GM23248 (cell line): ENCODE data around the gene METTL22. TPM values are rescaled to one million over a fixed set of nuclear protein-coding genes. Genes with fewer than 3 reads are reported as not detected.
A peak's percentile ranks its signal among the peaks of the same experiment; 100 is the strongest.

Experiments used
- DNase-seq: peaks from one replicate; pipeline ENCODE4 v3.0.0-alpha.2; 2015
- H2AFZ ChIP-seq: fragments of 200-600 bp; sonication (generic); 2 replicates; pipeline ENCODE4 v1.6.1; 2016; ENCODE audit warnings: antibody characterized with exemption
- H3F3A ChIP-seq: fragments of 200-600 bp; sonication (generic); 2 replicates; pipeline ENCODE4 v1.6.1; 2016; ENCODE audit warnings: mild to moderate bottlenecking, antibody characterized with exemption, mixed run types; ENCODE audit not compliant: insufficient read depth
- H3K27ac ChIP-seq: fragments of 200-600 bp; sonication (generic); 2 replicates; pipeline ENCODE4 v1.5.1; 2016; ENCODE audit warnings: mild to moderate bottlenecking
- H3K27me3 ChIP-seq: fragments of 200-600 bp; sonication (generic); replicated peaks from 2 replicates; pipeline ENCODE4 v1.6.1; 2016; ENCODE audit warnings: mild to moderate bottlenecking; ENCODE audit not compliant: insufficient read depth
- H3K36me3 ChIP-seq: fragments of 200-600 bp; sonication (generic); 2 replicates; pipeline ENCODE4 v1.6.1; 2016; ENCODE audit warnings: low read depth, mild to moderate bottlenecking
- H3K4me1 ChIP-seq: fragments of 200-600 bp; sonication (generic); 2 replicates; pipeline ENCODE4 v1.6.1; 2016; ENCODE audit warnings: mild to moderate bottlenecking; ENCODE audit not compliant: insufficient read depth
- H3K4me2 ChIP-seq: fragments of 200-600 bp; sonication (generic); one replicate; pipeline ENCODE4 v1.6.1; 2016; ENCODE audit warnings: mild to moderate bottlenecking; ENCODE audit not compliant: unreplicated experiment
- H3K4me3 ChIP-seq: fragments of 200-600 bp; sonication (generic); 2 replicates; pipeline ENCODE4 v1.5.1; 2016; ENCODE audit warnings: mild to moderate bottlenecking
- H3K79me2 ChIP-seq: fragments of 200-600 bp; sonication (generic); 2 replicates; pipeline ENCODE4 v1.6.1; 2016; ENCODE audit warnings: mild to moderate bottlenecking; ENCODE audit not compliant: insufficient read depth
- H3K9ac ChIP-seq: fragments of 200-600 bp; sonication (generic); 2 replicates; pipeline ENCODE4 v1.6.1; 2016; ENCODE audit warnings: mild to moderate bottlenecking
- H3K9me2 ChIP-seq: fragments of 200-600 bp; sonication (generic); 2 replicates; pipeline ENCODE4 v1.6.1; 2016; ENCODE audit warnings: mixed run types, mild to moderate bottlenecking, moderate library complexity; ENCODE audit not compliant: insufficient read depth
- H3K9me3 ChIP-seq: fragments of 200-600 bp; sonication (generic); one replicate; pipeline ENCODE4 v1.6.1; 2017; ENCODE audit warnings: low read depth
- H4K20me1 ChIP-seq: fragments of 200-600 bp; sonication (generic); 2 replicates; pipeline ENCODE4 v1.6.0; 2016; ENCODE audit not compliant: insufficient read depth
- EZH2 ChIP-seq: fragments of 200-600 bp; sonication (generic); IDR thresholded peaks from 2 replicates; pipeline ENCODE4 v1.6.1; 2018; ENCODE audit warnings: antibody characterized with exemption, mild to moderate bottlenecking; ENCODE audit not compliant: insufficient read depth, poor library complexity, severe bottlenecking
- EZH2phosphoT487 ChIP-seq: fragments of 200-600 bp; sonication (generic); IDR thresholded peaks from 2 replicates; pipeline ENCODE4 v1.6.1; 2018; ENCODE audit warnings: antibody characterized with exemption, moderate library complexity, mild to moderate bottlenecking, low read depth; ENCODE audit not compliant: insufficient read depth
- WGBS, 2 experiments: methylation state at CpG; one replicate each; pipeline ENCODE4 v1.1.6; 2015 to 2017; ENCODE audit warnings: low lambda C conversion rate in 2 of 2, low coverage in 1 of 2; ENCODE audit errors: missing lambda C conversion rate in 2 of 2; 5-methylcytosine and 5-hydroxymethylcytosine counted together
- in situ Hi-C: fragments of 300-500 bp; cut with MboI; formaldehyde crosslinking; loops from 2 replicates; pipeline ENCODE4 v1.15.0; 2020
- polyA plus RNA-seq: library from polyadenylated mRNA; unstranded; fragments of >200 nt; fragmentation: Nextera tagmentation; extraction: Ambion mirVana; gene quantifications from 2 replicates; pipeline ENCODE4 v1.2.1, GENCODE V29; 2016
- total RNA-seq: library from RNA; depleted of rRNA; stranded (reverse); fragments of >200 nt; shearing (Covaris generic); gene quantifications from 2 replicates; pipeline ENCODE4 v1.2.3, GENCODE V29; 2014

The METTL22 gene
- total and polyA plus RNA-seq, 2 experiments from 2014 or later: 36.9 to 46.1 TPM

DNA sequence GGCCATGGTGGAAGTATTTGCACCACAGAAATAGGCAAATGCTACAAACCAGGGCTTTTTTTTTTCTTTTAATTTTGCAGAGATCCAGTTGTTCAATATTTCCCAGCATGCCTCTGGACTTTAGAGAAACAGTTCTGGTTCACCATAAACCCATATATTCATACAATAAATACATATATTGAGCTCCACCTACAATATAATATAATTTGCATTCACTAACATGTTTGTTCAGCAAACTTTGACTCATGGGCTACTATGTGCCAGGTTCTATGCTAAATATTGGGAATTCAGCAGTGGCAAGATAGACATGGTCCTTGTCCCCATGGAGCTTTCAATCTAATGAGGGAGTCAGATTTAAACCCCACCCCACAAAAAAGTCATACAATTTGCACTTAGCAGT is 34.4 kb upstream of the METTL22 start:
- H3K4me2 ChIP-seq: no peak overlapping the region
- no peaks in the 10 kb centered on the region for H3K9me2 ChIP-seq
- in situ Hi-C loops: no loop called here
- no peaks in the 10 kb centered on the region for H4K20me1 ChIP-seq
- H3K4me1 ChIP-seq: no peaks in the 10 kb centered on the region
- H3K9ac ChIP-seq: no peak overlapping the region
- H3K36me3 ChIP-seq: no peaks in the 10 kb centered on the region
- H2AFZ ChIP-seq: no peak overlapping the region
- H3K27ac ChIP-seq: no peak overlapping the region
- H3F3A ChIP-seq: no peaks in the 10 kb centered on the region
- H3K79me2 ChIP-seq: no peaks in the 10 kb centered on the region
- no peaks in the 10 kb centered on the region for H3K9me3 ChIP-seq
- TF ChIP-seq EZH2 (no peak), EZH2phosphoT487 (no peak)
- no peak for DNase-seq
- peaks cover 40% of the 10 kb centered on the region for H3K27me3 ChIP-seq
- no peak overlapping the region for H3K4me3 ChIP-seq

DNA sequence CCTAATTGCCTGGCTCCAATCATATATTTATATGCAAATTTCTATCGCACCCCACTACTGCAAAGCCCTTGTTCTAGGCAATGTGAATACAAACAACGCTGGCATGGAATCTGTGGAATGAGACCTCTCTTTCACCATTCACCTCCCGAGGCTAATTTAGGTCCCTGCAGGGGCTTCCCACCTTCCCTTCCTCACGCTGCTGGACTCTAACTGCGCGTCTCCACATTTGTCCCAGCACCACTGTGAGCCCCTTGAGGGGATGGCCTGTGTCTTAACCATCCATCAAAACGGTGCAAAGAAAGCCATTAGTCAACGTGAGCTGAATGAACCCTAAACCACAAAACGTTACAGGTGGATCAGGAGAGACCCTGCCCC is 32.8 kb upstream of the METTL22 start:
- Histone ChIP-seq H3K9ac (no peak overlapping the region), H3K27me3 (peaks cover 40% of the 10 kb centered on the region), H3F3A (no peaks in the 10 kb centered on the region), H3K4me3 (no peak overlapping the region), H3K27ac (no peak overlapping the region), H3K36me3 (no peaks in the 10 kb centered on the region), H3K4me1 (no peaks in the 10 kb centered on the region), H3K4me2 (no peak overlapping the region), H3K9me3 (no peaks in the 10 kb centered on the region), H3K79me2 (no peaks in the 10 kb centered on the region), H4K20me1 (no peaks in the 10 kb centered on the region), H3K9me2 (no peaks in the 10 kb centered on the region), H2AFZ (no peak overlapping the region)
- TF ChIP-seq EZH2phosphoT487: no peak
- TF ChIP-seq EZH2: no peak
- DNase-seq: no peak
- WGBS, 2 experiments: 7 to 9% methylated on average over 9 of the region's 9 CpGs
- in situ Hi-C loops: no loop called here

DNA sequence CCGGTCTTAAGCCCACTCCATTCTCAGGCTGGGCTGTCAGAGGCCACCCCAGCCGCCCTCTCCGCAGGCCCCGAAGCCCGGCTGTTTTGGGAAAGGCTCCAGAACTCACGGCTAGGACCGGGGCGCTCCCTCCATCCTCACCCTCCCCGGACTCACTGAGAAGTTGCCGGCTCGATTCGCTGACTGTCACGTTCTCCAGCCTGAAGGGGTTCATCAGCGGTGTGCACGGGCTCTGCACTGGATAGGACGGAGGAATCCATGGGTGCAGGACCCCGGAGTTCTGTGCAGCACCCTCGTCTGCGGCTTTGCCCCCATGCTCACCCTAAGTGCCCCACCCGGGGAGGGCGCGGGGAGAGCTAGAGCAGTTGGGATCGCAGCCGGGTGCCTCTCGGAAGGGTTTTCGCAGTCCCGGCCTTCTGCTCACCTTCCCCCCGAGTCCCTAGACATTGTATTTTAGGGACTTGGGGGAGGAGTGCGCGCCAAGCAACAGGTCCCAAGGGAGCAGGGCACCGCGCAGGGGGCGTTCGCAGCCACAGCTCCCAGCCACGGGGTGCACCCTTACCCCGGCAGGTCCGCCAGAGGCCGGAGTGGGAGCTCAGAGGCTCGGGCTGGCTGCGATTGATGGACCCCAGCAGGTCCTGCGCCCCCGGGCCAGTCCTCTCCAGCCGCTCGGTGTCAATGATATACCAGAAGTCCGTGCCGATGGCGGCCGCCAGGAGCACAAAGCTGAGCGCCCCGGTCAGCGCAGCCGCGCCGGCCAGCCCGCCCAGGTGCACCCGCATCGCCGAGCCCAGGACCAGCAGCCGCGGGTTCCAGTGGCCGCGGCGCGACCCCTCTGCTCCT is 32.2 kb upstream of the METTL22 start:
- in situ Hi-C loops: no loop called here
- no peaks in the 10 kb centered on the region for H3F3A ChIP-seq
- H3K4me1 ChIP-seq: no peaks in the 10 kb centered on the region
- H3K9me2 ChIP-seq: no peaks in the 10 kb centered on the region
- H3K27ac ChIP-seq: no peak overlapping the region
- no peak overlapping the region for H3K4me2 ChIP-seq
- TF ChIP-seq EZH2 (peak; percentile 63), EZH2phosphoT487 (no peak)
- H3K27me3 ChIP-seq: peaks cover 40% of the 10 kb centered on the region
- H3K4me3 ChIP-seq: no peak overlapping the region
- H3K9ac ChIP-seq: no peak overlapping the region
- H3K79me2 ChIP-seq: no peaks in the 10 kb centered on the region
- H2AFZ ChIP-seq: no peak overlapping the region
- DNase-seq: no peak
- no peaks in the 10 kb centered on the region for H4K20me1 ChIP-seq
- no peaks in the 10 kb centered on the region for H3K36me3 ChIP-seq
- H3K9me3 ChIP-seq: no peaks in the 10 kb centered on the region
- 4 to 5% methylated on average over 52 to 60 of the region's 64 CpGs for WGBS, 2 experiments

DNA sequence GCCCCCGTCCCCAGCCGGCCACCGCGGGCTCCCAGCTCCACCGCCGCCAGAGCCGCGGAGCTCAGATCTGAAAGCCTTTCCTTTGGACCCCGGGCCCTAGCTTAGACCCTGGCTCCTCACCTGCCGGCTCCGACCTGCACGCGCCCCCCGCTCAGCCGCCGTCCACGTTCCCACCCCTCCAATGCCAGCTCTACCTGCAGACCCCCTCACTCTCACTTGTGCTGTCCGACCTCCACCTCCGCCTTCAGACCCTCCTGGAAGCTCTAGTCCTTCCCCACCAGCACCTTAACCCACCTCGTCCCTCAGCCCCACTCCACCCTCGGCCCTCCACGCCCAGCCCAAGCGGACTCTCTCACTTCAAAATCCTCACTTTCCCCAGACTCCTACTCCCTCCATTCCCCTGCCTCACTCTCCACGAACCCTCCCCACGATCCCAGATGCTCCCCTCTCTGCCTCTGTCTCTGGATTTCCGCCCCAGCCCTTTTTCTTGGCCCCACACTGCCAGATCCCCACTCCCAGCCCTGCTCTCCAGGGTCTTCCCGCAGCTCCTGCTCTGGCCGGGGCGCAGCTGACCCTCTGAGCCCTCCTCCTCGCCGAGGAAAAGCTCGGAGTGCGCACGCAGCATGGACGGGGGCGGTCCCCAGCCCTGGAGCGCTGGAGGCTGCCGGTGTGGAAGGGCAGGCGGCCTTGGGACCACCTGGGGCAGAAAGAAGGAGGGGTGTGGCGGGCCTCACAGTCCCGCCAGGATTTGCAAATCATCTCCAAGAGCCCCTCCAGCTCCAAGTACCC is 31.4 kb upstream of the METTL22 start, which contains the start of gene TMEM114:
TMEM114 (minus strand) TSS at position 612 of the 789 bp plus-strand sequence. CDS start 673 bp downstream, outside the sequence.
- H3K9me3 ChIP-seq: no peaks in the 10 kb centered on the region
- H3K27ac ChIP-seq: no peak within 1 kb of the TSS
- TF ChIP-seq EZH2phosphoT487: no peak
- no peak for TF ChIP-seq EZH2
- no peaks in the 10 kb centered on the region for H3F3A ChIP-seq
- 1 to 4% methylated on average over 30 to 34 of the region's 41 CpGs for WGBS, 2 experiments
- no peaks in the 10 kb centered on the region for H3K36me3 ChIP-seq
- H3K4me1 ChIP-seq: no peaks in the 10 kb centered on the region
- H3K27me3 ChIP-seq: peaks cover 40% of the 10 kb centered on the region
- DNase-seq: no peak
- no peak within 1 kb of the TSS for H3K9ac ChIP-seq
- no peak within 1 kb of the TSS for H3K4me2 ChIP-seq
- H3K79me2 ChIP-seq: no peaks in the 10 kb centered on the region
- in situ Hi-C loops: no loop called here
- H3K4me3 ChIP-seq: no peak within 1 kb of the TSS
- no peak within 1 kb of the TSS for H2AFZ ChIP-seq
- H3K9me2 ChIP-seq: no peaks in the 10 kb centered on the region
- no peaks in the 10 kb centered on the region for H4K20me1 ChIP-seq
